SK-N-SH (cell line): ENCODE measurements around the gene RALGDS.

ENCODE experiments used
- GABPA ChIP-seq: IDR thresholded peaks from 2 replicates; pipeline ENCODE4 v1.4.0; 2012; ENCODE audit warnings: low read depth, mild to moderate bottlenecking
- NFIC ChIP-seq: IDR thresholded peaks from 2 replicates; pipeline ENCODE4 v1.4.0; 2012; ENCODE audit warnings: borderline replicate concordance
- POLR2AphosphoS5 ChIP-seq: IDR thresholded peaks from 2 replicates; pipeline ENCODE4 v1.6.1; 2012; ENCODE audit warnings: low read depth, low read length
- TCF12 ChIP-seq: IDR thresholded peaks from 2 replicates; pipeline ENCODE4 v1.4.0; 2012
- TF ChIP-seq, protein P1 (sequence below): fragments of 200-600 bp; sonication (generic); IDR thresholded peaks from 2 replicates; pipeline ENCODE4 v1.6.1; 2017; ENCODE audit warnings: antibody characterized with exemption, mild to moderate bottlenecking, moderate library complexity

GRCh38 chr9:133051281-133051900, 69.6 kb downstream of the RALGDS start:
- TF ChIP-seq, protein P1, sequence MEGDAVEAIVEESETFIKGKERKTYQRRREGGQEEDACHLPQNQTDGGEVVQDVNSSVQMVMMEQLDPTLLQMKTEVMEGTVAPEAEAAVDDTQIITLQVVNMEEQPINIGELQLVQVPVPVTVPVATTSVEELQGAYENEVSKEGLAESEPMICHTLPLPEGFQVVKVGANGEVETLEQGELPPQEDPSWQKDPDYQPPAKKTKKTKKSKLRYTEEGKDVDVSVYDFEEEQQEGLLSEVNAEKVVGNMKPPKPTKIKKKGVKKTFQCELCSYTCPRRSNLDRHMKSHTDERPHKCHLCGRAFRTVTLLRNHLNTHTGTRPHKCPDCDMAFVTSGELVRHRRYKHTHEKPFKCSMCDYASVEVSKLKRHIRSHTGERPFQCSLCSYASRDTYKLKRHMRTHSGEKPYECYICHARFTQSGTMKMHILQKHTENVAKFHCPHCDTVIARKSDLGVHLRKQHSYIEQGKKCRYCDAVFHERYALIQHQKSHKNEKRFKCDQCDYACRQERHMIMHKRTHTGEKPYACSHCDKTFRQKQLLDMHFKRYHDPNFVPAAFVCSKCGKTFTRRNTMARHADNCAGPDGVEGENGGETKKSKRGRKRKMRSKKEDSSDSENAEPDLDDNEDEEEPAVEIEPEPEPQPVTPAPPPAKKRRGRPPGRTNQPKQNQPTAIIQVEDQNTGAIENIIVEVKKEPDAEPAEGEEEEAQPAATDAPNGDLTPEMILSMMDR, result no peak
- no peak for TF ChIP-seq GABPA
- TF ChIP-seq POLR2AphosphoS5, result no peak
- no peak for TF ChIP-seq NFIC
- TF ChIP-seq TCF12, result no peak
